Adrenal gland (tissue), 5 donors: ENCODE measurements around the gene VWA8.

Experiments
- POLR2A ChIP-seq, 2 donors: fragments of 450-650 bp; IDR thresholded peaks; one replicate each; pipeline ENCODE4 v1.6.1; 2017; ENCODE audit warnings: antibody characterized with exemption in 2 of 2, mild to moderate bottlenecking in 2 of 2, moderate library complexity in 1 of 2
- TF ChIP-seq, protein P1 (sequence below), 6 experiments: fragments of 450-650 bp in 4 of 6; fragments of 200-600 bp in 2 of 6; sonication (generic) in 1 of 6; IDR thresholded peaks; 1 replicate in 5 of 6; 2 replicates in 1 of 6; pipeline versions ENCODE4 v1.5.1 to v1.8.0; 2016 to 2021; ENCODE audit warnings: antibody characterized with exemption in 6 of 6, mild to moderate bottlenecking in 2 of 6, moderate library complexity in 1 of 6
- donor health status: DM: no; HTN: no; CAD: no.

GRCh38 chr13:41639237-41639904, 321.5 kb downstream of the VWA8 start:
- TF ChIP-seq, protein P1, sequence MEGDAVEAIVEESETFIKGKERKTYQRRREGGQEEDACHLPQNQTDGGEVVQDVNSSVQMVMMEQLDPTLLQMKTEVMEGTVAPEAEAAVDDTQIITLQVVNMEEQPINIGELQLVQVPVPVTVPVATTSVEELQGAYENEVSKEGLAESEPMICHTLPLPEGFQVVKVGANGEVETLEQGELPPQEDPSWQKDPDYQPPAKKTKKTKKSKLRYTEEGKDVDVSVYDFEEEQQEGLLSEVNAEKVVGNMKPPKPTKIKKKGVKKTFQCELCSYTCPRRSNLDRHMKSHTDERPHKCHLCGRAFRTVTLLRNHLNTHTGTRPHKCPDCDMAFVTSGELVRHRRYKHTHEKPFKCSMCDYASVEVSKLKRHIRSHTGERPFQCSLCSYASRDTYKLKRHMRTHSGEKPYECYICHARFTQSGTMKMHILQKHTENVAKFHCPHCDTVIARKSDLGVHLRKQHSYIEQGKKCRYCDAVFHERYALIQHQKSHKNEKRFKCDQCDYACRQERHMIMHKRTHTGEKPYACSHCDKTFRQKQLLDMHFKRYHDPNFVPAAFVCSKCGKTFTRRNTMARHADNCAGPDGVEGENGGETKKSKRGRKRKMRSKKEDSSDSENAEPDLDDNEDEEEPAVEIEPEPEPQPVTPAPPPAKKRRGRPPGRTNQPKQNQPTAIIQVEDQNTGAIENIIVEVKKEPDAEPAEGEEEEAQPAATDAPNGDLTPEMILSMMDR (IDR thresholded peaks at IDR 0.05): no peak
- TF ChIP-seq POLR2A (IDR thresholded peaks at IDR 0.05): no peak
